HPDE6-E6E7 (cell line): ENCODE data around the gene CCSER1.
"Not testable (repeated sequence)": the region's sequence is repeated elsewhere in the genome, so short reads cannot be mapped to it uniquely, and the experiment has no call there.

Experiments
- DNase-seq: peaks from one replicate; pipeline ENCODE4 v3.0.0; 2011; ENCODE audit warnings: missing footprints; ENCODE audit errors: extremely low spot score

CCSER1 gene

DNA sequence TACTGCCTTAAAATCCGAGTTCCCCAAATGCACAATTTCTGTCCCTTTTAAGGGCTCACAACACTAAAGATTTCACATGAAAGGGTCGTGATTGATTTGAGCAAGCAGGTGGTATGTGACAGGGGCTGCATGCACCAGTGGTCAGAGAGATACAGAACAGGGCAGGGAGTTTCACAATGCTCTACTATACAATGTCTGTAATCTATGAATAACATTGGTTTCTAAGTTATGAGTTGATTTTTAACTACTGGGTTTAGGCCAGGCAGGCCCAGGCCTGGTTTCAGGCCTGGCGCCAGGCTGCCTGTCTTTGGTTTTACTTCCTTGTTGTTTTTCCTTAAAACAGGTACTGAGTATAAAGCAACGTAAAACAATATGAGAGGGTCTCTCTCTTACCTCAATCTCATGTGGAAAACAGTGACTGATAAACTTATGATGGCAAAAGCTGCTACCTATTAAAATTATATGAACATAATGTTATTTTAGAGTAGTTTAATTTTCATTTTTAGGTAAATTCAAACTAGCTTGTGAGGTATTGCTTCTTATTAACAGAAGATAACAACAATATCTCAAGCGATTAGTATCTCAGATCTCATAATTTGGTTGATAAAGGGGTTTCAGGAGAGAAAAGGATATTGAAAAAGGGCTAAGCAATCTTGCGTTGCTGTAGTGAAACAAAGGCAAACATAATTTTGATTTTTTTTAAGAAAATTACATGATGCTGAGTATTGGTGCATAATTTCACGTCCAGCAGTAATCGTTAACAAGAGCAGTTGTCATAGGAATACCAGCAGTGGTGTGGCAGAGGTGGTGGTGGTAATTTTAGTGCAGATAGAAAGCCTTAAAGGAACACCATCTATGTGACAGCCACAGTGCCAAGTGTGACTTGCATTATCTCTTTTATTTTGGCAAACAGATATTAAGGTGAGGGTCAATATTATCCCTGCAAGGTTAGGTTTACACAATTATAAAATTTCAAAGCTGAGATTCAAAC lies 1232.1 kb downstream of the CCSER1 start:
- DNase-seq = no peak

DNA sequence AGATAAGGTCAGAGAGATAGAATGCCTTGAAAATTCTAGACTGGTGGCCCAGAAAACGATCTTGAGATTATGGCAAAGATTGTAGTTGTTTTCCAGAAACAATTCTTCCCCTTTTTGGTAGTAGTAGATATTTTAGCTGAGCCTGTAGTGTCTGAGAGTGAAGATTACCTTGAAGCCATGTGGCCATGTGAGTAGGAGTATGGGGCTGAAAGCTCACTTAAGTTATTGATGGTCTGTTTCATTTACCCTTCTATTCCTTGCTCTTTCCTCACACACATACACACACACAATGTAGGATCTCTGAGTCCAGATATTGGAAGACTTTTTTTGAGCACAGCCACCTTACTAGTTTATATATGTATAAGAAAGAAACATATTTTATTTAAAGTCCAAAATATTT lies 1234.9 kb downstream of the CCSER1 start:
- no peak for DNase-seq

DNA sequence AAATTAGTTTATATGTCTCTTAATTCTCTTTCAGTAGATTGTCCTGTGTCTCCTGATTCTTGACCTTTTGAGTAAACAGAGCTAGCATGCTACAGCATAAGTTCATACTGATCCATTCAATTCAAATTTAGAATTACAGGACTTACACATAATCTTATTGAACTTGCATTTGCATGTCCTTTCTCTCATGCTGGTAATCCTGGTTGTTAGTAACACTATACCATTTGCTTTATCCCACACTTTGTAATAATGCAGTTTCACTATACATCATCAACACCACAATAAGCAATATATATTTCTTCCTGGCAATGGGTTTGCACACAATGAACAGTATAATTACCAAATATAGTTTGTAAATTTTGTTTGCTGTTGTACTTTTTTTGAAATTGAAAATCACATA lies 1239.4 kb downstream of the CCSER1 start:
- no peak for DNase-seq

DNA sequence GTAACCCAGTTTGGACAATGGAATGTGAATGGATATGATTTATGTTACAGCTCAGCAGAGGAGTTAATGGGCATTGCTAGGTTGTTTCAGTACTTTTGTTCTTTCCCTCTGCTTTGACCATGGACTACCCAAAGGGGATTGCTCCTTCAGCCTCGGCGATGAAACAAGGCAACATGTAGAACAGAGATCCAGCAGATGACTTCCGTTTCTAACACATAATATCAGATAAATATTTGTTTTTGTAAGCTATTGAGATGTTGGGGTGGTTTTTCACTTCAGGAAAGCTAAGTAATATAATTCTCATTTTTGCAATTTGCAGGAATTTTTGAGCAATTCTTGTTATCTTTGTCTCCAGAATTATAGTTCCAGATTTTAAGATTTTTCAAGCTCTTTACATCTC lies 1241.9 kb downstream of the CCSER1 start:
- no peak for DNase-seq

DNA sequence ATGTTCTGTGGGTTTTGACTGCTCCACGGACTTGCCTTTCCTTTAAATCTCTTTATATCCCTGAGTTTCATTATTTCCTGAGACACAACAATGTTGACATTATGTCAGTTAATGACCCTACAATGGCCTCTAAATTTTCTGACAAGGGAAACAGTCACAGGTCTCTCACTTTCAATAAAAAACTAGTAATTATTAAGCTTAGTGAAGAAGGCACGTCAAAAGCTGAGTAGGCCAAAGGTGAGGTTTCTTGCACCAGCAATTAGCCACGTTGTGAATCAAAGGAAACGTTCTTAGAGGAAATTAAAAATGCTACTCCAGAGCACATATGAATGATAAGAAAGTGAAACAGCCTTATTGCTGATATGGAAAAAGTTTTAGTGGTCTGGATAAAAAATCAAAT lies 1246.4 kb downstream of the CCSER1 start:
- no peak for DNase-seq

DNA sequence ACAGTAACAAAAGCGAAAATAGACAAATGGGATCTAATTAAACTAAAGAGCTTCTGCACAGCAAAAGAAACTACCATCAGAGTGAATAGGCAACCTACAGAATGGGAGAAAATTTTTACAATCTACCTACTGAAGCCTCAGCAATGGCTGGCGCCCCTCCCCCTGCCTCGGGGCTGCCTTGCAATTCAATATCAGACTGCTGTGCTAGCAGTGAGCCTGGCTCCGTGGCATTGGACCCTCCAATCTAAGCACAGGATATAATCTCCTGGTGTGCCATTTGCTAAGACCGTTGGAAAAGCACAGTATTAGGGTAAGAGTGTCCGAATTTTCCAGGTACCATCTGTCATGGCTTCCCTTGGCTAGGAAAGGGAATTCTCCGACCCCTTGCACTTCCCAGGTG lies 1278.2 kb downstream of the CCSER1 start:
- DNase-seq = not testable (repeated sequence)

DNA sequence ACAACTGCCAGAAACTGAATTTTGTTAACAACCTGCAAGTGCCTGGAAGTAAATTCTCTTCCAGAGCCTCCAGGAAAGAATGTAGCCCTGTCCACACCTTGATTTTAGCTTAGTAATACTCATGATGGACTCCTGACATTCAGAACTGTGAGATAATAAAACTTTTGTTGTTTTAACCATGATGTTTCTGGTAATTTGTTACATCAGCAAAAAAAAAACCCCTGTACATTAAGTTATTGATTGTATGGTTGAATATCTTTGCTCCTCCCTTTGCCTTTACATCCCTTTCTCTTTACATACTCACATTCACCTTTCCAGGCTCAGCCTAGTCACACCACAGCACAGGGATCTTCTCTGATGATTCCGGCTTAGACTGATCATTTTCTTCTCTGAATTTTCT lies 1294.8 kb downstream of the CCSER1 start:
- DNase-seq = no peak

DNA sequence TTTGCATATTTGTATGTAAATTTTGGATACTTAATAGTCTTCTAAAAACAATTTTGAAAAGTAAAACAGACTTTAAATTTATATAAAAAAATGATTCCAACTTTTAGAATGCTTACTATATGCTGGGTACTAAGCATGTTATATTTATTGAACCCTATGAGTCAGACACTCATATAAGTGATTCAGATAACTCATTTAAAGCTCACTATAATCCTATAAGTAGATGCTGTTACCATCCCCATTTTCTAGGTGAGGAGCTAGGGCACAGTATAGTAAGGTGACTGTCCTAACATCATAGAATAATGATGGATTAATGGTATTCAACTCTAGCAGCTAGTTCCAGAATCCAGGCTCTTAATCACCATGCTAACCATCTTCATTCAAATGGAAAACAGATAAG lies 1299.5 kb downstream of the CCSER1 start:
- DNase-seq = no peak

DNA sequence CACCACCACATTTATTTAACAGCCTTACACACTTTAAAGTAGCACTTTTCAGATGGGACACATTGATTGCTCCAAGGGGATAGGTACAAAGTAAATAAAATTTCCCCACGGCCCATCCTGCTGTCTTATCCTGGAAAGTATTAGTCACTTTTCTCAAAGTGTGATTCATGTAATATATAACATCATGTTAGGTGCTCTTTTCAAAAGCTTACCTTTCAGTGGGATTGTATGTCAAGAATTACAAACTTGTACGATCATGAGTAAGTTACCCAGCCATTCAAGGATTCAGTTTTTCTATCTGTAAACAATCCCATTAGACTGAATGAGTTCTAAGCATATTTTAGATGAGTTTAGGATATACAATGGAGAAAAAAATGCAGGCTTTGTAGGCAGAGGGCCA lies 1300.0 kb downstream of the CCSER1 start:
- DNase-seq = peak; percentile 45

DNA sequence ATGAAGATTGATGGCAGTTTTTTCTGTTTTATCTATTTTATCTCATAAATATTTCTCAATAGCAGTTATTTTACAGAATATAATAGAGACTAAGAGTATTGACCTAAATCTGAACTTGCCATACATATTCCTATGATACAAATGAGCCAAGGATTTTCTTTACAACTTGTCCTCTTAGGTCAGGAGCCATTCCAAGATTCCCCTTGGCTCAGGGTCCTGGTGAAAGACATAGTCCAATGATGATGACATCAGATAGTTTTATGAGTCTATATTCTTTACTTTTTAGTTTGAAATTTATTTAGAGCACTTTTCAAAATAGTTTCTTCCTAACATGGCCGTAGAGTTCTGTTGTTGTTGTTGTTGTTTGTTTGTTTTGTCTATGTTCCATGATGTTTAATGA lies 1307.4 kb downstream of the CCSER1 start:
- DNase-seq = no peak

DNA sequence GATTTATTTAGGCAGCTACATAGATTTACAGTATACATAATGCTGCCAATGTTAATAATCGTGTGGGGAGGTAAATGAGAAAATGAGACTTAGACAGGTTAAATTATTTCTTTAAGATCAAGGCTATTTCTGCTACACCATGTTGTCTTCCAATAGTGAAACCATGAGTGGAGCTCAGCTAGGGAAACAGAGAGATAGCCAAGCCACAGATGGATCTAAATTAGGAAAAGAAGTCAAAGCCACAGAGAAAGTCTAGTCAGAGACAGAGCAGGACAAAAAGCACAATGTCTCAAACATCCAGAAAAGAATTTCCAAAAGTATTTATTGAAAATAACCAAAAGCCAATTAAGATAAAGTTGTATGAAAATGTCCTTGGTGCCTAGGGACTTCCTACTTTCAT lies 1309.4 kb downstream of the CCSER1 start:
- no peak for DNase-seq

DNA sequence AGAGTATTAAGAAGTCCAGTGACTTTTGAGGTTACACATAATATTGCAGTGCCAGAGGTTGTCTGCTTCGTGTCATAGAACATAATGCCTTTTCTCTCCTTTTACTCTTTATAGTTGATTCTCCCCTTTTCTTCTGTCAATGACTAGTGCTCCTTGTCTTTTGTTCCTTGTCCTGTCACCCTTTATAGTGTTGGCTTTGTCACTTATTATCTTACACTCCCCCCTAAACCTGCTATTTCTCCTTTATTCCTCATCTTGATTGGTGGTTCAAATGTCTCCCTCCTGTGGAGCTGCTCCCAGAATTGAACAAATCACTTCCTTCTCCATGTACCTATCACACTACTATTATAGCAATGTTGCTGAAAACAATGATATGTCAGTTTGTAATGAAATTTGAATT lies 1320.0 kb downstream of the CCSER1 start:
- DNase-seq = no peak

DNA sequence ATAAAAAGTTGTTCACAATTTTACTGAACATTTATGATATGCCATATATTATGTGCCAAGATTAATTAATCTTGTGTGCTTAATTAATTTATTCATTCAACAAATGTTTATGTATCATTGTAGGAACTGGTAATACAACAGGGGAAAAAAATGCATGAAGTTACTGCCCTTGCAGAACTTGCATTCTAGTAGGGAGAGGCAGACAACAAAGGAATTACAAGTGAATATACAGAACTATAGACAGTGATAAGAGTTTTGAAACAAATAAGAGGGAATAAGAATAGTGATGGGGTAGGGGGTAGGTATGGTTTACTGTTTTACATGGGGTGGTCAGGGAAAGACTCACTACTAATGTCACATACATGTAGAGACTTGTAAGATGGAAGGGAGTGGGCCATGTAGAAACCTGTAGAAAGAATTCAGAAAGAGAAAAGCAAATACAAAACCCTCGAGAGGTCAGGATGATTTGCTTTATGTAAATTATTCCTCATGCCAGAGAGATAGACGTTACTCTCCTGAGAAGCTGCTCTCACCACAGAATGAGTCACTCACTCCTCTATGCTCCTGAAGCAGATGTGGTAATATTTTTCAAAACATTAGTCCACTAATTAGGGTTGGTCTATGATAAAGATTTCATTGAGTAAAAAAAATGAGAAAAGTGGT lies 1321.6 kb downstream of the CCSER1 start:
- peak; percentile 71 for DNase-seq

DNA sequence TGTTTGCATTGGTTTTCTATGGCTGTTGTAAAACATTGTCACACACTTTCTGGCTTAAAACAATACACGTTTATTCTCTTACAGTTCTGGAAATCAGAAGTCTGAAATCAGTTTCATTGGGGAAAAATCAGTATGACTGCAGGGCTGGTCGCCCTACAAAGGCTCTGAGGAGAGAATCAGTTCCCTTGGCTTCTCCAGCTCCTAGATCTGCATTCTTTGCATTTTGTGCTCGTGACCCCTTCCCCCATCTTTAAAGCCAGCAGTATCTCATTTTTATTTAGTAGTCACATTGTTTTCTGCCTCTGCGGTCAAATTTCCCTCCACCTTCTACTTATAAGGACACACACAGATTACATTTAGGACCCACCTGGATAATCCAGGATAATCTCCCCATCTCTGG lies 1326.9 kb downstream of the CCSER1 start:
- no peak for DNase-seq

DNA sequence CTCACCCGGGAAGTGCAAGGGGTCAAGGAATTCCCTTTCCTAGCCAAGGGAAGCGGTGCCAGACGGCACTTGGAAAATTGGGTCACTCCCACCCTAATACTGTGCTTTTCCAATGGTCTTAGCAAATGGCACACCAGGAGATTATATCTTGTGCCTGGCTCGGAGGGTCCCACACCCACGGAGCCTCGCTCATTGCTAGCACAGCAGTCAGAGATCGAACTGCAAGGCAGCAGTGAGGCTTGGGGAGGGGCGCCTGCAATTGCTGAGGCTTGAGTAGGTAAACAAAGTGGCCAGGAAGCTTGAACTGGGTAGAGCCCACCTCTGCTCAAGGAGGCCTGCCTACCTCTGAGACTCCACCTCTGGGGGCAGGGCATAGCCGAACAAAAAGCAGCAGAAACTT lies 1335.4 kb downstream of the CCSER1 start:
- DNase-seq = not testable (repeated sequence)

DNA sequence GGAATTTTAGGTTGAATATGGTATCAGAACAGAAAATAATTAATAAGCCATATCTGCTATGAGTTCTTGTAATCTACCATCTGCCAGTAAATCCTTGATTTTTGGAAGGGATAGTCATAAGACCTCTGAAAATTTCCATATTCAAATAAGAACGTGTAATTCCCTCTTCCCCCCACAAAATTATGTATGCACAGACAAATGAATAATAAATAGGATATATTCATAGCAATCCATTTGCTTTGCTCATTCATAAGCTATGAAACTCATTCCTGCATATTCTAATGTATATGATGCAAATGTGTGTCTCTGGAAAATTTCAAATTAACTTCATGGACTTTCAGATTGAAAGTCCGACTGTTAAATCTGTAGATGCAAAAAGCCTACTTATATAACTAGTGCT lies 1343.5 kb downstream of the CCSER1 start:
- no peak for DNase-seq

DNA sequence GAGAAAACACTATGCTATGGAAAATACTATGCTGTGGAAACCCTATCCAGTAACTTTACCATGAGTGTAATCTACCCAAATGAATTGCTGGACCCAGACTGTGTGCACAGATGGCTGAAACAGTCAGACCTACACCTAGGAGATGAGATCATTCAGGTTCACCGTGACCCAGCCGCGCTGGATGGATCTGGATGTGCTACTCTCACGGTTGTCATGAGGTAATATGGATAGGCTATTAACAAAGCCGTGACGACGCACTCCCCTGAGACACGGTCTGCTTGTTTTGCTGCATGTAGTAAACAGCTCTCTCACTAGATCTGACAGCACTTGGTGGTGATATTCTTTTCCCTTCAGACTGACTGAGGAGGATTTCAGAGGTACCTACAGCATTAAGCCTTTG lies 1344.1 kb downstream of the CCSER1 start:
- no peak for DNase-seq

DNA sequence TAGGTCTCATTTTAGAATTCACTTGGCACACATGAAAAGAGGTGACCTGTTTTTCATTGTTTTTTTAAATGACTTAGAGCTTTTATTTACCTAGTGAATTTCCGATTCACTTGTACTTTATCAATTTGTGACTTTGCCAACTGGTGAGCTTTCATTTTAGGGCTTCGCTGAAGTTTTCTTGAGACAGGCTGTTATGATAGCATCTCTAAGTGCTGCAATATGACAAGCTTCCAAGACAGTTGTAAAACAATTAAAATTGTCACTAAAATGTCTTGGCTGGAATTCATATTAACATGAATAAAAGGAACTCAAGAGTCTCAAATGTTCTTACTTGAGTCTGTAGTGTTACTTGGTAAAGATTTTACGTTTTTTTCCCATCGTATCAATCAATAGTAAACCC lies 1344.9 kb downstream of the CCSER1 start:
- DNase-seq = no peak

DNA sequence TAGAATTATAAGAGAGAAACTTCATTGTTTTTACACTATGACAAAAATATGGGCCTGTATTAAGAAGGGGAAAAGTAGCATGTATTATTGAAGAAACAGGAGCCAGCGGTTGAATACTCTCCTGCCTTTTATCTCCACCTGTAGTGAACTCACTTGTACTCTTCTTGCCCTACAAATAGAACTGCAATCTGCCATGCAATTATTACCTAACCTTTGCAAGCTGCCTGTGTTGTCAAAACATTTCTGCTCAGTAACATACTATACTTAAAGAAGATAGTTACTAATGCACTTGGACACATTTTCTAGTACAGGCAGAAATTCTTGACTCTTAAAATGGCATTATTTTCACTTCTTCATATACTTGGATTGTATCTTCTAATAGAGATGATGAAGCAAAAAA lies 1358.2 kb downstream of the CCSER1 start:
- no peak for DNase-seq

DNA sequence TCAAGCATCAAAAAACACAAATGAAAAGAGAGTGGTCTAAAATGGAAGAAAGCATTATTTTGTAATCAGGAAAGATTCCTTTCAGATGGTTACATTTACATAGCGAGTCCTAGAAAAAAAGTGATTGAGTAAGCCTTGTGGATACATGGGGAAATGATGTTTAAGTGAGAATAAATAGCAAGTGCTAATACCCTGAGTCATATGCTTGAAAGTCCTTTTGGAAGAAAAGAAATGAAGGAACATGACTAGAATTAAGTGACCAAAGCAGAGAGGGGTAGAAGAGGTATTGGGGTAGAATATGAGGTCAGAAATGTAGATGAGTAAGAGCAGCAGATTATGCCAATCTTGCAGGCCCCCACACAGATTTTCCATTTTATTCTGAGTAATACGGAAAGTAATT lies 1361.8 kb downstream of the CCSER1 start:
- DNase-seq = no peak

DNA sequence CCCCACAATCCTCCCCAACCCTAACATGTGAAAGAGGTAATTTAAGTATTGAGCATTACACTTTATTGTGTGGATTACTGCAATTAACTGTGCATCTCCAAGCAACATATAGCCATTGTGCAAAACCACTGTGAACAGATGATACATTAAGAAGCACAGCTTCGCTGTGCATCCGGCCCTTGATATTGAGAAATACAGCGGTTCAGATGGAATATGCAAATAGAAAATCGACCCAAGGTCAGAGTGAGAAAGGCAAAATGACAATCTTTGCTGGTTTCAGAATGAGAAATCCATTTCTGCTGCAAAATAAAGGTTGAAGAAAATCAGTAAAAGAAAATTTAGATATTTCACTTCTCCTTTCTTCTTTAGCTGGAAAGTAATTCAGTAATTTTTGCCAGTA lies 1370.7 kb downstream of the CCSER1 start:
- DNase-seq = no peak

DNA sequence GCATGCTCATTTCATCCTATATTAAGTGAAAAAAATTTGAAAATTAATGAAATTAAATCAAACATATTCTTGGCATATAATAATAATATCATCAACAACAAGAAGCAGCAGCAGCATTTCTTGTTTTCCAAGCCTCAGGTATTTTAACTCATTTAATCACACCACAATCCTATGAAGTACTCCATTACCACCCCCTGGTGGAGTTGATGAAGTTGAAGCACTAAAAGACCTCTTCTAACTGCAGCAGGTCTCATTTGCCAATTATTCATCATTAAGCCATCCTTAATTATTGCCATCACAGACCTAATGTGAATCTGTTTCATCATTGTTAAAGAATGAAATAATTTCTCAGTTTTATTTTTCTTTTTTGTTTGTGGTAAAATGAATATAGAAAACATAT lies 1375.2 kb downstream of the CCSER1 start:
- peak; percentile 4 for DNase-seq

DNA sequence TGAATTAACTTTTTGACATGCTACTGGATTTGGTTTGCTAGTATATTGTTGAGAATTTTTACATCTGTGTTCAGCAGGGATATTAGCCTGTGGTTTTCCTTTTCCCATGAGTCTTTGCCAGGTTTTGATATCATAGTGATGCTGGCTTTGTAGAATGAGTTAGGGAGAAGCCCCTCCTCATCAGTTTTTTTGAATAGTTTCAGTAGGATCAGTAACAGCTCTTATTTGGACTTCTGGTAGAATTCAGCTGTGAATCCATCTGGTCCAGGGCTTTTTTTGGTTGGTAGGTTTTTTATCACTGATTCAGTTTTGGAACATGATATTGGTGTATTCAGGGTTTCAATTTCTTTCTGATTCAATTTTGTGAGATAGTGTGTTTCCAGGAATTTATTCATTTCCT lies 1386.1 kb downstream of the CCSER1 start:
- no peak for DNase-seq
